ENCODE data around the gene TMEM147. TPM values are rescaled to one million over a fixed set of nuclear protein-coding genes. Genes with fewer than 3 reads are reported as not detected.
A peak's percentile ranks its signal among the peaks of the same experiment; 100 is the strongest.

Gene TMEM147
- total RNA-seq, 4 donors from 2014 or later, result 186 to 202 (median 188) TPM

DNA sequence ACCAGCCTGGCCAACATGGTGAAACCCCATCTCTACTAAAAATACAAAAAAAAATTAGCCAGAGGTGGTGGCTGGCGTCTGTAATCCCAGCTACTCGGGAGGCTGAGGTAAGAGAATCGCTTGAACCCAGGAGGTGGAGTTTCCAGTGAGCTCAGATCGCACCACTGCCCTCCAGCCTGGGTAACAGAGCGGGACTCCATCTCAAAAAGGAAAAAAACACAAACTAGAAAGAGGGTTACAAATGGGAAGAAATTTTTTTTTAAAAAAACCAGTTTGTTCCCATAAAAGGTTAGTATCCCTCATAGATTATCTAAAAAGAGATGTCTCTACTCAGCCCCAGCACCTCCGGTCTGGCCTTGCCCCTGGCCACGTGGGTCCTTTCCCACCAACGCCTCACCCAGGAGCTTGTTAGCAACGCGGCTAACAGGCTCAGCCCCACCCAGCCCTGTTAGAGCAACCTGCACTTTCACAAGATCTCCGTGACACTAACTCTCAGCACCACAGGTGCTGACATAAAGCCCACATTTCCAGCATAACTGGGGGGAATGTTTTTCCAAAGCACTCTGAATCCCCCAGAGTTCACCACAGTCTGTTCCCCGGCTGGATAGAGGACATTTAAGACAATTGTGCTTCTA is 36.3 kb upstream of the TMEM147 start:
- Histone ChIP-seq H3K4me3 (replicated peaks in 1 of 3) (peak overlapping the region; percentile 2 to 63 (median 37)), H3K27me3 (no peaks in the 10 kb centered on the region), H3K4me1 (peaks cover 17 to 28% of the 10 kb centered on the region in 2 donors), H3K36me3 (peaks cover 0 to 11% of the 10 kb centered on the region in 2 donors), H3K9me3 (no peaks in the 10 kb centered on the region), H3K27ac (peak overlapping the region; percentile 67 to 89 (median 79))
- peak; percentile 85 to 86 for DNase-seq
- TF ChIP-seq POLR2A (IDR thresholded peaks at IDR 0.05), result peak in 1 of 2 donors; percentile 73
- TF ChIP-seq, protein P1, sequence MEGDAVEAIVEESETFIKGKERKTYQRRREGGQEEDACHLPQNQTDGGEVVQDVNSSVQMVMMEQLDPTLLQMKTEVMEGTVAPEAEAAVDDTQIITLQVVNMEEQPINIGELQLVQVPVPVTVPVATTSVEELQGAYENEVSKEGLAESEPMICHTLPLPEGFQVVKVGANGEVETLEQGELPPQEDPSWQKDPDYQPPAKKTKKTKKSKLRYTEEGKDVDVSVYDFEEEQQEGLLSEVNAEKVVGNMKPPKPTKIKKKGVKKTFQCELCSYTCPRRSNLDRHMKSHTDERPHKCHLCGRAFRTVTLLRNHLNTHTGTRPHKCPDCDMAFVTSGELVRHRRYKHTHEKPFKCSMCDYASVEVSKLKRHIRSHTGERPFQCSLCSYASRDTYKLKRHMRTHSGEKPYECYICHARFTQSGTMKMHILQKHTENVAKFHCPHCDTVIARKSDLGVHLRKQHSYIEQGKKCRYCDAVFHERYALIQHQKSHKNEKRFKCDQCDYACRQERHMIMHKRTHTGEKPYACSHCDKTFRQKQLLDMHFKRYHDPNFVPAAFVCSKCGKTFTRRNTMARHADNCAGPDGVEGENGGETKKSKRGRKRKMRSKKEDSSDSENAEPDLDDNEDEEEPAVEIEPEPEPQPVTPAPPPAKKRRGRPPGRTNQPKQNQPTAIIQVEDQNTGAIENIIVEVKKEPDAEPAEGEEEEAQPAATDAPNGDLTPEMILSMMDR (IDR thresholded peaks at IDR 0.05), result no peak
- WGBS, 2 donors, result 10 to 11% methylated on average over 12 of the region's 12 CpGs
- intact Hi-C loops (cut with DNase I), result no loop called here

GRCh38 chr19:35509861-35510625 is 35.4 kb upstream of the TMEM147 start:
- DNase-seq, result peak; percentile 95
- H3K4me1 ChIP-seq, result peaks cover 20 to 33% of the 10 kb centered on the region in 2 donors
- 1% methylated on average over 27 to 34 of the region's 39 CpGs for WGBS, 2 donors
- no peaks in the 10 kb centered on the region for H3K27me3 ChIP-seq
- H3K4me3 ChIP-seq (replicated peaks in 1 of 3), result peak overlapping the region; percentile 7 to 63 (median 37)
- no peaks in the 10 kb centered on the region for H3K9me3 ChIP-seq
- peaks cover 0 to 6% of the 10 kb centered on the region in 2 donors for H3K36me3 ChIP-seq
- intact Hi-C loops (cut with DNase I), result loop anchor here (5.0 kb wide), 1 partner anchor 77 kb away; the partner anchor contains the start of gene PMIS2
- TF ChIP-seq, protein P1 (IDR thresholded peaks at IDR 0.05), result peak; percentile 91 to 99 (median 98)
- peak in 1 of 2 donors; percentile 88 for TF ChIP-seq POLR2A (IDR thresholded peaks at IDR 0.05)
- peak overlapping the region; percentile 67 to 89 (median 79) for H3K27ac ChIP-seq

DNA sequence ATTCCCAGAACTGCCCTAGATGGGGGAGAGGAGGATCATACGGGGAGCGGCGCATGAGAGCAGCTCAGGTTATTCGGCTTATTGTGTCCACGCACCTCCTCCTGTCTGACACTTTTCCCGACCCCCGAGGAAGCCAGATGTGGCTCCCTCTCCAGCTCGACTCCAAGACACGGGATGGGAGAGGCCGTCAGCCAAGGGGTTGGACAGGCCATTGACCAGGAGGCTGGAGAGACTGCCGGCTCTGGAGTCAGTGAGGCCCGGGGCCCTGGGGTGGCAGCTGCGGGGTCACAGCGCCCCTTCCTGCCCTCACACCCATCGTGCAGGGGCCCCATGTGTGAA is 34.8 kb upstream of the TMEM147 start:
- H3K27ac ChIP-seq, result peak overlapping the region; percentile 67 to 89 (median 79)
- TF ChIP-seq, protein P1 (IDR thresholded peaks at IDR 0.05), result peak in 1 of 6 experiments; percentile 8
- TF ChIP-seq POLR2A (IDR thresholded peaks at IDR 0.05), result no peak
- DNase-seq, result no peak
- intact Hi-C loops (cut with DNase I), result loop anchor here (5.0 kb wide), 1 partner anchor 77 kb away; the partner anchor contains the start of gene PMIS2
- peaks cover 0 to under 1% of the 10 kb centered on the region in 2 donors for H3K36me3 ChIP-seq
- peak overlapping the region in 1 of 3 donors; percentile 37 for H3K4me3 ChIP-seq (replicated peaks in 1 of 3)
- no peaks in the 10 kb centered on the region for H3K27me3 ChIP-seq
- H3K4me1 ChIP-seq, result peaks cover 20 to 33% of the 10 kb centered on the region in 2 donors
- H3K9me3 ChIP-seq, result no peaks in the 10 kb centered on the region
- WGBS, 2 donors, result 20 to 35% methylated on average over 4 to 13 of the region's 15 CpGs

DNA sequence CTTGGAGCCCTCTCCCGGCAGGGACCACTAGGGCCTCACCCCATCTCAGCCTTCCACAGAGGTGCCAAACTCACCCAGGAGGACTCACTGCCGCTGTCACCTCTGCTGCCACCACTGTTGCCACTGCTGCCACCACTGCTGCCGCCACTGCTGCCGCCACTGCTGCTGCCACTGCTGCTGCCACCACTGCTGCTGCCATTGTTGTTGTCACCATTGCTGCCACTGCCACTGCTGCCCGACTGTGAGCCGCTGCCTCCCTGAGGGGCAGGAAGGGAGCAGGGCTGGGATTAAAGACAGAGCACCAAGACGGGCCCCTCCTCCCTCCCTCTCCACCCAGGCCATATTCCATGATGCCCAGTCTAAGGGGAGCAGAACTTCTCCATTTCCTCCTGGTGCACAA is 34.1 kb upstream of the TMEM147 start:
- Histone ChIP-seq H3K4me3 (replicated peaks in 1 of 3) (no peak overlapping the region), H3K27ac (no peak overlapping the region), H3K4me1 (peaks cover 20 to 33% of the 10 kb centered on the region in 2 donors), H3K27me3 (no peaks in the 10 kb centered on the region), H3K36me3 (no peaks in the 10 kb centered on the region), H3K9me3 (no peaks in the 10 kb centered on the region)
- WGBS, 2 donors, result 81 to 87% methylated on average over 4 to 7 of the region's 7 CpGs
- intact Hi-C loops (cut with DNase I), result loop anchor here (5.0 kb wide), 1 partner anchor 76 kb away; the partner anchor contains the start of gene PMIS2
- no peak for TF ChIP-seq POLR2A (IDR thresholded peaks at IDR 0.05)
- TF ChIP-seq, protein P1 (IDR thresholded peaks at IDR 0.05), result no peak
- DNase-seq, result no peak
